ENCODE data around the gene USF1.
"Not testable (repeated sequence)": the region's sequence is repeated elsewhere in the genome, so short reads cannot be mapped to it uniquely, and the experiment has no call there.

USF1 gene

DNA sequence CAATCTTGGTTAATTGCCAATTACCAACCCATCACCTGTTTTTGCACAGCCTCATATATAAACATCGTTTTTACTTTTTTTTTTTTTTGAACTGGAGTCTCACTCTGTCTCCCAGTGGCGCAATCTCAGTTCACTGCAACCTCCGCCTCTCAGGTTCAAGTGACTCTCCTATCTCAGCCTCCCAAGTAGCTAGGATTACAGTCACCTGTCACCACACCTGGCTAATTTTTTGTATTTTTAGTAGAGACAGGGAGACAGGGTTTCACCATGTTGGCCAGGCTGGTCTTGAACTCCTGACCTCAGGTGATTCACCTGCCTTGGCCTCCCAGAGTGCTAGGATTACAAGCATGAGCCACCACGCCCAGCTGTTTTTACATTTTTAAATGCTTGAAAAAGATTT lies 53.7 kb downstream of the USF1 start:
- not testable (repeated sequence) for H3K4me3 ChIP-seq (ENCODE audit: low read depth, low read length)

Data from iPS-11a (cell line).